Lung (tissue), 12 donors: ENCODE data around the gene KIF1A. TPM values are rescaled to one million over a fixed set of nuclear protein-coding genes. Genes with fewer than 3 reads are reported as not detected.

ENCODE experiments used
- ATAC-seq: fragments of 200-7000 bp; cut with Tn5 transposase; one replicate; pipeline ENCODE4 v1.9.1; 2020; ENCODE audit warnings: moderate number of reproducible peaks; ENCODE audit not compliant: insufficient read depth, low FRiP score
- DNase-seq, 3 donors: peaks; one replicate each; pipeline ENCODE4 v3.0.0-alpha.2; 2013 to 2017
- H3K27ac ChIP-seq, 2 donors: one replicate each; pipeline ENCODE4 v1.5.1; 2013; ENCODE audit warnings: mild to moderate bottlenecking in 2 of 2, moderate library complexity in 2 of 2, control low read depth in 1 of 2, inconsistent platforms in 1 of 2, low read depth in 1 of 2, low read length in 1 of 2
- H3K27me3 ChIP-seq, 3 donors: one replicate each; pipeline ENCODE4 v1.5.1; 2013; ENCODE audit warnings: low read length in 2 of 3; ENCODE audit not compliant: control insufficient read depth in 3 of 3, insufficient read depth in 3 of 3
- H3K36me3 ChIP-seq, 4 donors: one replicate each; pipeline ENCODE4 v1.5.1; 2013; ENCODE audit warnings: low read length in 4 of 4, mild to moderate bottlenecking in 1 of 4, moderate library complexity in 1 of 4; ENCODE audit not compliant: control insufficient read depth in 4 of 4, insufficient read depth in 4 of 4
- H3K4me1 ChIP-seq, 5 donors: one replicate each; pipeline ENCODE4 v1.5.1; 2013; ENCODE audit warnings: low read length in 5 of 5, mild to moderate bottlenecking in 2 of 5, moderate library complexity in 1 of 5; ENCODE audit not compliant: control insufficient read depth in 5 of 5, insufficient read depth in 5 of 5
- H3K4me3 ChIP-seq: one replicate; pipeline ENCODE4 v1.5.1; 2013; ENCODE audit warnings: mild to moderate bottlenecking, control low read depth, moderate library complexity
- H3K9ac ChIP-seq, 2 donors: one replicate each; pipeline ENCODE4 v1.5.1; 2013; ENCODE audit warnings: low read length in 2 of 2, control low read depth in 1 of 2; ENCODE audit not compliant: insufficient read depth in 1 of 2
- H3K9me3 ChIP-seq, 4 donors: one replicate each; pipeline ENCODE4 v1.5.1; 2013; ENCODE audit warnings: low read length in 3 of 4, mild to moderate bottlenecking in 1 of 4, moderate library complexity in 1 of 4; ENCODE audit not compliant: control insufficient read depth in 4 of 4, insufficient read depth in 3 of 4
- CTCF ChIP-seq: IDR thresholded peaks from 2 replicates; pipeline ENCODE4 v1.5.1; 2012; ENCODE audit warnings: mild to moderate bottlenecking; ENCODE audit errors: control extremely low read depth, extremely low read depth
- WGBS, 2 donors: extraction: QIAGEN DNeasy Blood & Tissue Kit; methylation state at CpG; one replicate each; pipeline ENCODE4 v1.1.7; 2013; 5-methylcytosine and 5-hydroxymethylcytosine counted together
- polyA plus RNA-seq, 2 donors: library from polyadenylated mRNA; stranded (reverse); fragments of 200-250 nt; gene quantifications; one replicate each; pipeline ENCODE4 v1.2.1, GENCODE V29; 2013
- total RNA-seq, 2 donors: library from RNA; depleted of rRNA in 1 of 2; stranded (reverse); fragments of >200 nt in 1 of 2; gene quantifications; one replicate each; pipeline ENCODE4 v1.2.1, GENCODE V29; 2014 to 2021
- donor health status: control.
- donor health status: control.
- donor health status: Bipolar disorder and iron deficiency.
- donor health status: healthy.
- donor health status: DM: yes; HTN: yes; CAD: no.

The KIF1A gene
- total and polyA plus RNA-seq, 4 donors = 0.14 to 2.3 (median 0.46) TPM

GRCh38 chr2:240835528-240835927, 15.5 kb upstream of the KIF1A start:
- Histone ChIP-seq H3K4me1 (peaks cover 0 to 18% (median 4%) of the 10 kb centered on the region in 5 donors), H3K9me3 (no peaks in the 10 kb centered on the region), H3K27ac (no peak overlapping the region), H3K27me3 (peaks cover 0 to 15% (median 12%) of the 10 kb centered on the region in 3 donors), H3K4me3 (no peak overlapping the region), H3K9ac (no peak overlapping the region), H3K36me3 (no peaks in the 10 kb centered on the region)
- 74 to 85% methylated on average over 9 of the region's 9 CpGs for WGBS, 2 donors
- DNase-seq (no peak), ATAC-seq (no peak)
- no peak for TF ChIP-seq CTCF

GRCh38 chr2:240834377-240834975, 14.5 kb upstream of the KIF1A start:
- no peak for ATAC-seq
- H3K9me3 ChIP-seq = no peaks in the 10 kb centered on the region
- no peak for DNase-seq
- 83 to 88% methylated on average over 6 of the region's 6 CpGs for WGBS, 2 donors
- no peak overlapping the region for H3K9ac ChIP-seq
- H3K27ac ChIP-seq = no peak overlapping the region
- no peak for TF ChIP-seq CTCF
- peaks cover 0 to 18% (median 4%) of the 10 kb centered on the region in 5 donors for H3K4me1 ChIP-seq
- H3K4me3 ChIP-seq = no peak overlapping the region
- peaks cover 0 to 24% (median 20%) of the 10 kb centered on the region in 3 donors for H3K27me3 ChIP-seq
- H3K36me3 ChIP-seq = no peaks in the 10 kb centered on the region

GRCh38 chr2:240833724-240834285, 13.8 kb upstream of the KIF1A start:
- no peak overlapping the region for H3K27ac ChIP-seq
- H3K9me3 ChIP-seq = no peaks in the 10 kb centered on the region
- 74 to 92% methylated on average over 8 of the region's 8 CpGs for whole genome bisulfite sequencing, 2 donors
- H3K9ac ChIP-seq = no peak overlapping the region
- peaks cover 0 to 27% (median 26%) of the 10 kb centered on the region in 3 donors for H3K27me3 ChIP-seq
- H3K36me3 ChIP-seq = no peaks in the 10 kb centered on the region
- DNase-seq = peak in 1 of 3 donors; percentile 19
- no peak for TF ChIP-seq CTCF
- no peak for ATAC-seq
- H3K4me3 ChIP-seq = no peak overlapping the region
- peaks cover 0 to 18% (median 4%) of the 10 kb centered on the region in 5 donors for H3K4me1 ChIP-seq
